ENCODE measurements around the gene PPP1R17. TPM values are rescaled to one million over a fixed set of nuclear protein-coding genes. Genes with fewer than 3 reads are reported as not detected.

Gene PPP1R17
- total and polyA plus RNA-seq, 2 experiments from 2014 or later: 0.52 to 2.4 TPM

- ATAC-seq: no peak; the same call in 2 of the 3 replicates
- H3K27ac Mint-ChIP-seq: no peak overlapping the region
Measured at GRCh38 chr7:31683445-31684225, 3.4 kb upstream of the PPP1R17 start.

More at GRCh38 chr7:31683445-31684225, 3.4 kb upstream of the PPP1R17 start:
- no peaks in the 10 kb centered on the region for H3K79me2 ChIP-seq (replicated peaks; ENCODE audit: insufficient read depth)
- no peak overlapping the region for H3K4me3 ChIP-seq
- H3F3A ChIP-seq (replicated peaks; ENCODE audit: low read depth): no peaks in the 10 kb centered on the region
- peaks cover 16% of the 10 kb centered on the region for H3K9me2 ChIP-seq (ENCODE audit: insufficient read depth)
- TF ChIP-seq ZNF462 (CRISPR knock-in tag; IDR thresholded peaks at IDR 0.05) (no peak), EZH2 (IDR thresholded peaks at IDR 0.05; ENCODE audit: low read depth, unreplicated experiment) (no peak), STAT1 (IDR thresholded peaks at IDR 0.05; ENCODE audit: unreplicated experiment) (no peak)
- no peak overlapping the region for H3K4me2 ChIP-seq
- no peaks in the 10 kb centered on the region for H3K36me3 ChIP-seq (ENCODE audit: insufficient read depth)
- H3K4me3 Mint-ChIP-seq: no peak overlapping the region
- no peaks in the 10 kb centered on the region for H3K27me3 ChIP-seq (ENCODE audit: insufficient read depth)
- DNase-seq (ENCODE audit: low spot score): no peak
- H4K20me1 ChIP-seq (replicated peaks; ENCODE audit: insufficient read depth): no peaks in the 10 kb centered on the region
- H3K4me1 Mint-ChIP-seq: peaks cover 21% of the 10 kb centered on the region
- H3K36me3 Mint-ChIP-seq (ENCODE audit: low read depth): no peaks in the 10 kb centered on the region
- H2AFZ ChIP-seq: no peak overlapping the region
- peaks cover 23% of the 10 kb centered on the region for H3K4me1 ChIP-seq (ENCODE audit: insufficient read depth)
- no peaks in the 10 kb centered on the region for H3K9me3 Mint-ChIP-seq
- peaks cover 3% of the 10 kb centered on the region for H3K27me3 Mint-ChIP-seq (ENCODE audit: insufficient read depth, low read depth, poor library complexity)
- no peak overlapping the region for H3K27ac ChIP-seq (ENCODE audit: low read depth)
